Subcutaneous preadipocyte (primary cell): ENCODE measurements around the gene EOGT. TPM values are rescaled to one million over a fixed set of nuclear protein-coding genes. Genes with fewer than 3 reads are reported as not detected.

Experiments
- small RNA-seq: library from RNA; depleted of rRNA; stranded (forward); fragments of <200 nt; gene quantifications from one replicate; pipeline ENCODE3, GENCODE V24; 2012
- total RNA-seq: library from RNA; depleted of rRNA; stranded (reverse); fragments of >200 nt; gene quantifications from 2 replicates; pipeline ENCODE4 v1.2.3, GENCODE V29; 2012

Gene EOGT
- 23.5 and 35.2 TPM in 2 replicates for total RNA-seq

DNA sequence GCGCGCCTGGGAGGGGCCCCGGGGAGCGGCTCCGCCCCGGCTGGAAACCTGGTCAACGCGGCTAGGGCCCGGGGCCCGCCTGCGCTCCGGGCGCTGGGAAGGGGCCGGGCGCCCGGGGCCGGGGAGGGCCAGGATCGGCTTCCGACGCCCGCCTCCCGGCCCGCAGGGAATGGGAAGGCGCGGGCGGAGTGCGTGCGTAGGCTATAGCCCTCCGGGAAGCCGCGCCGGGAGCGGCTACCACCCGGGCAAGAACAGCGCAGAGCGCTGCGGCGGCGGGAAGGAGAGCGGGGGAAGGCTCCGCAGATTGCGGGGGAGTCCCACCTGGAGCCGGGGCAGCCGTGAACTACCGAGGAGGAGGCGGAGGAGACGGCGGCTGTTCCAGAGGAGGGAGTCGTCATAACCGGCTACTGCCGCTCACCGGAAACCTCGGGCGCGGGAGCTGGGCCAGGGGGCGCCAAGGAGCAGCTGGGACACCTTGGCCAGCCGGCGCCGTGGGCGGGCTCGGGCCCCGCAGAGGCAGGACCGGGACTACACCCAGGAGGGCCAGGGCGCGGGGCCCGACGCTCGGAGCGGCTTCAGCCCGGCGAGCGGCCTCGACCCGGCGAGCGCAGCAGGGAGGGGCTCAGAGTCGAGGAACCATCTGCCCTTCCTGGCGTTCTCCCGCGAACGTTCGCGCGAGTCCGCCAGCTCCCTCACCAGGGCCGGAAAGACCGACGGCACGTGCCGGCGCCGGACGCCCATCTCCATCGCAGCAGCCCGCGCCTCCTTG, at the start of gene EOGT:
Gene EOGT (minus strand): TSS at position 432 of the 769 bp plus-strand sequence. CDS start 3,838 bp downstream, outside the sequence.

DNA sequence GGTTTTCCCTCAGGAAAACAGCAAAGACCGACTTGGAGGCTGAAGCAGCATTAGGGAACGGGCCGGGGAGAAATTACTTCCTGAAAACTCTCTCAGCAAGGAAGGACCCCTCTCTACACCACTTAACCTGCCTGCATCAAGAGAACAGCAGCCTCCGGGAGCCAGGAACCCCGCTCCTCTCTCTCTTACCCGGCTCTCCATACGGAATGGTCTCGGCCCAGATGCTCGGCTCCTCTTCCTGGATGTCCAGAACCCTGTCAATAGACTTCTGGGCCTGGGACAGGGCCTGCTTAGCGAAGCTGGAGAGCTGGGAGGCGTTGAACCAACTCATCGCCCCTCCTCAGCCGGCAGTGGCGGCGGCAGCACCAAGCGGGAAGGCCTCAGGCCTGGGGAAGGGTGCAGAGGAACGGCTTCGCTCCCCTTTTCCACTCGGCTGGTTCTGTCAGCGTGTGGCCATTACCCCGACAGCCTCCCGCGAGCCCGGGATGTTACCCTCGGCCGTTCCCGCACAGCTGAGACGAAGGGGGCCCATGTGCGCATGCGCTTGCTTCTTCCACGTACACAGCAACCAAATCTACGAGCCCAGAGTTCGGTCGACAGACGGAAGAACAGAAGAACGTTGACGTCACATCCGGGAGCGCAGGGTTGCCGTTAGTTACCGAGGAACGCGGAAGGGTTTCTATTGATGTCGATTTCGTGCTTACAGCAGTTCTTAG, 38.4 kb upstream of the EOGT start, which contains the start of gene TMF1:
Gene TMF1 (minus strand): TSS at position 578 of the 716 bp plus-strand sequence. CDS start 247 bp downstream, at position 331.

Small RNA genes within 50 kb of the gene (small RNA-seq; reads per million reads assigned to genes)
- gene MIR3136 = 0.98 reads per million, percentile 57 among the genes with 10 or more reads in this experiment

Other genes starting within 250 kb of the EOGT start
- not detected in 2 replicates for gene TAFA4, start 81.1 kb downstream of the EOGT start, total RNA-seq
- 25.0 and 35.6 TPM in 2 replicates for gene TMF1, start 38.6 kb upstream of the EOGT start, total RNA-seq
- gene UBA3, start 66.7 kb upstream of the EOGT start, total RNA-seq = 55.9 and 64.1 TPM in 2 replicates
- 65.9 and 80.1 TPM in 2 replicates for gene ARL6IP5, start 71.3 kb upstream of the EOGT start, total RNA-seq
- gene LMOD3, start 108.9 kb upstream of the EOGT start, total RNA-seq = not detected in 2 replicates